Stimulated activated CD8-positive, alpha-beta memory T cell treated with anti-CD3 and anti-CD28 coated beads, Interleukin-12 subunit alpha, Interleukin-12 subunit beta, amount 100 ng/mL, for 1 hour (primary cell): ENCODE data around the gene MAS1.

Experiments
- DNase-seq: peaks from one replicate; pipeline ENCODE4 v3.0.0-alpha.2; 2020; ENCODE audit warnings: low read depth

The MAS1 gene

DNA sequence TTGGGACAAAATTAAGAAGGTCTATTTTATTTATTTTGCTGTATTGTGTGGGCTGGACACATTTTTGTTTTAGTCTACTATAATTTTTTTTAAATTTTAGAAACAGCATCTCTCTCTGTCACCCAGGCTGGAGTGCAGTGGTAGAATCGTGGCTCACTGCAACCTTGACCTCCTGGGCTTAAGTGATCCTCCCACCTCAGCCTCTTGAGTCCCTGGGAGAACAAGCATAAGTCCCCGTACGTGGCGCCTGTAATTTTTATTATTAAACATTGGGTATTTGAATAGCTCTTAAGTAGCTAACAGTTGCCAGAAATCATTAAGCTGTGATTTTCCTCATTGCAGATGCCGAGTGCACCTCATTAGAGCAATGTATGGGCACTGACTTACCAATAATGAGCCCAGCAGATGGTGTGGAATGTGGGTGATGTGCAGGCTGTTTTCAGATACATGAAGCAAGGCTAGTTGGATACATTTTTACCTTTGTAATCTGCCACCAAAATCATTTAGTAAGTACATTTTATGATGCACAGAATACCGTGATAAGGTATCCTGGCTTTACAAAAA is 10.3 kb upstream of the MAS1 start:
- DNase-seq: no peak

- no peak for DNase-seq
Observed at GRCh38 chr6:159884720-159885119, 6.1 kb upstream of the MAS1 start.

DNA sequence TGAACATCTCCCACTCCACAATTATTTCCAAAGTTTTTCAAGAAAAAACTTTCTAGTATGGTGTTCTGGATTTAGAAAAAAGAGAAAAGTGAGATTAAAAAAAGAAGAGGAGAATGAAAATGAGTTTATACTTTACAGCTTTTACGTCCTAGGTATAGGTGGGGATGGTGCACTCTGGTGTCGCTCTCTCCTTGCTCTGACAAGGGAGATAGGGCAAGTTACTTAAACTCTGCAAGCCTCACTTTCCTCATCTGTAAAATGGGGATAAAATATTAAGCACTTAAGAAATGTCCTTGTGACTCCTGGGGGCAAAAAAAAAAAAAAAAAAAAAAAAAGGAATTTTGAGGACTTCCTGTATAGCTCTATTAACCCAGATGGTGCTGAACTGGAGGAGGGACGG is 4.5 kb upstream of the MAS1 start:
- DNase-seq: no peak

DNA sequence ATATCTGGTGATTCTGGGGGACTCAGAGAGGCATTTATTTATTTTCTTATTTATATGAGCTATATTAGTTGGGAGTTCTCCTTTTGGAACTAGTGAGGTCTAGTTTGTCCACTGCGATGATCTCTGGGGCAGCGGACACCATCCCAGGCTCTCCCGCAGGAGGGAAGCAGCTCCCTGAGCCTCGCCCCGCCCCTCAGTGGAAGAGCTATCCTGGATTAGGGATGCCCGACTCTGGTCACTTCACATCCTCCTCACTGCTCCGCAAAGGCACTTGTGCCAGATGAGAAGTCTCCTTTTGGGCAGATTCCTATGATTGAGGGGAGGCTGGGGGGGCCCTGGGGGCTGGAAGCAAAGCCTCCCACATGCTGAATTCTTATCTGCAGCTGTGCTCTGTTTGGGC is 3.6 kb upstream of the MAS1 start:
- DNase-seq: no peak

- DNase-seq: no peak
Observed at GRCh38 chr6:159887761-159888160, 3.0 kb upstream of the MAS1 start.

- DNase-seq: no peak
Observed at GRCh38 chr6:159890201-159890600, 587 bp upstream of the MAS1 start.

- no peak for DNase-seq
Observed at GRCh38 chr6:159892053-159892452, 1.3 kb downstream of the MAS1 start.

- DNase-seq: no peak
Observed at GRCh38 chr6:159893064-159893463, 2.3 kb downstream of the MAS1 start.

DNA sequence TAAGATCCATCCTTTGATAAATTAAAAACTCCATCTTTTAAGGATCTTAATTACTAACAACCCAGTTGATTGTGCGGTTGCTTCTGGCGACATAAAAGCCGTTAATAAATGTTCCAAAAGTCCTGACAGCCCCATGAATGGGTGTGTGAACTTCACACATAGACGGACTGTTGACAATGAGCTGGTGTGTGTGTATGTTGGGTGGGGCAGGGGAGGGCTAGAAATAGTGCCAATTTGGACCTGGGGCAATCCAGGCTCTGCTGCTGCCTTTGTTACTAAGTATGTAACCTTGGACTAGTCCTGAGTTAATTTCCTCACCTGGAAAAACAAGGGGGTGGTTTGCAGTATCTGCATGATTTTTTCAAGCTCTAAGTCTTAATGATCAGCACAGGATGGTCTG is 4.2 kb downstream of the MAS1 start:
- DNase-seq: no peak

DNA sequence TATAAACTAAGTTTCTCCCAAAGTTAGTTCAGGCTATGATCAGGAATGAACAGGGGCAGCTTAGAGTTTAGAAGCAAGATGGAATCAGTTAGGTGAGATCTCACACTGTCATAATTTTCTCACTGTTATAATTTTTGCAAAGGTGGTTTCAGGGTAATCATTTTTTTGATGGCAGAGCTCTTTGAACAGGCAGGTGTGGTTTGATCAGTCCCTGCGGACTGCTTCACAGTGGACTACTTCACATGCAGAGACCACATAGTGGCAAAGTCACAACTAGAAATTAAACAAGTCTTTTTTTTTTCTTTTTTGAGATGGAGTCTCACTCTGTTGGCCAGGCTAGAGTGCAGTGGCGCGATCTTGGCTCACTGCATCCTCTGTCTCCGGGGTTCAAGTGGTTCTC is 6.8 kb downstream of the MAS1 start:
- no peak for DNase-seq

- DNase-seq: no peak
Observed at GRCh38 chr6:159898519-159898918, 7.7 kb downstream of the MAS1 start.

GRCh38 chr6:159899994-159900745 is 9.4 kb downstream of the MAS1 start:
- DNase-seq: no peak

DNA sequence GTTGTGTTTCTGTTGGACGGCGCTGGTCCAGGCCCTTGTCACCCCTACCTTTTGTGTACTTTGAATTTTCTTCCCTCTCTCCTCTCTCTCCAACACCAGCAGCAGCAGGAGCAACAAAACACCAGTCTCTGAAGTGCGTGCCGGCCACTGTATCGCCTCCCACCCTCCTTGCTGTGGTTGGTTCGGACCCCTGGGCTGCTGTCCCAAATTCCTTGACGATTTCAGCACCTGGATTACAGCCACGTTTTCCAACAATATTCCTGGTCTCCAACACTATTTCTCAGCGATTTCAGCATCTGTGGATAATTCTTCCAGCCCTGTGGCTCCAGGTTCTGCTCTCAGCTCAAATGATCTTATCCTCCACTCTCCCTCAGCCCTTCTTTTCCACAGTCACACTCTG is 11.8 kb downstream of the MAS1 start:
- DNase-seq: no peak

DNA sequence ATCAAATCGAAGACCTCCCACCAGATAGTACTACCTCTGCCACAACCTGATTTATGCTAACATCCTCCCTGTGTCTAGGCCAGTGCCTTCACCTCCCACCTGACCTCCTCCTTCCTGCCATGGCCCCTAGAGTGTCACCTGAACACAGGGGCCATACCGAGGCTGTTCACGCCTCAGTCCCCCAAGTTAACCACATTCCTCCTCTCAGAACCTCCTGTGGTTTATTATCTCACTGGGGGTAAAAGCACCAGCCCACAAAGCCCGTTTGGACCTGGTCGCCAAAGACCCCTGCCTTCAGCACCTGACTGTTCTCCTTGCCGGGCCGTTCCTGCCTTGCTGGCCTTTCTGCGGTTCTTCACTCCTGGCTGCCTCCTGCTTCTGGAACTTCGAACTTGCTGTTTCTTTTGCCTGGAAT is 13.7 kb downstream of the MAS1 start:
- no peak for DNase-seq

DNA sequence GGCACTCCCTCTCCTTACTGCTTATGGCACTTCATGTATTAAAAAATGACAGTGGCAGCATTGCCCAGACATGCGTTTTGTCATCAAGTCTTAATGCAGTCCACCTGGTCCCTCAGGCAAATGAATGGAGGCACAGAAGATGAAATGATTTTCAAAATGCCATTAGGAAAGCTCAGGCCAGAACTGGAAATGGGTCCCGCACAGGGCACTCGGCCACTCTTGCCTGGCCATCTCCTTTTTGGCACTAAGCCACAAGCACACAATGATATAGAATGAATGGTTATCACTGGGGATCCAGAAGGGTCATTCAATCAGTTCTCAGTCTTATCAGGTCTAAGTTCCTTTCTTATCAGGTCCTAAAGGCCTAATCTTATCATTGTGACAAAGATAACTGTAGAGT is 15.6 kb downstream of the MAS1 start:
- no peak for DNase-seq

- DNase-seq: no peak
Observed at GRCh38 chr6:159908535-159908934, 17.7 kb downstream of the MAS1 start.

DNA sequence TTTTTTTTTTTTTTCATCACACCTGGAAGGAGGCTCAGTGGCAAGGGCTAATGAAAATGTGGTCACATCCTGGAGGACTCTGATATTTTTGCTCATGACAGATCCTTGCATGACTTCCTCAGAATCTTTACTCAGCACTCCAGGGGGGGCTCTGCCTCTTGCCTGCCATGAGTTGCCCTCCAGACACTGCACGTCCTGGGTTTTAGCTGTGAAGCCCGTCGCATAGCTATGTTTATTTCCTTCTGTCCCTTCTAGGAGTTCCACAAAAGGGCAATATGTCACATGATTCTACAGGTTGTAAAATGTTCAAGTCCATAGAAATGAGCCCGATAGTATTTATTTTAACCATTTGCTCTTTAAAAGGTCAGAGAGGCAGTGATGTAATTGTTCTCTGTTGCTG is 18.2 kb downstream of the MAS1 start:
- DNase-seq: no peak

- no peak for DNase-seq
Observed at GRCh38 chr6:159910342-159910741, 19.6 kb downstream of the MAS1 start.

DNA sequence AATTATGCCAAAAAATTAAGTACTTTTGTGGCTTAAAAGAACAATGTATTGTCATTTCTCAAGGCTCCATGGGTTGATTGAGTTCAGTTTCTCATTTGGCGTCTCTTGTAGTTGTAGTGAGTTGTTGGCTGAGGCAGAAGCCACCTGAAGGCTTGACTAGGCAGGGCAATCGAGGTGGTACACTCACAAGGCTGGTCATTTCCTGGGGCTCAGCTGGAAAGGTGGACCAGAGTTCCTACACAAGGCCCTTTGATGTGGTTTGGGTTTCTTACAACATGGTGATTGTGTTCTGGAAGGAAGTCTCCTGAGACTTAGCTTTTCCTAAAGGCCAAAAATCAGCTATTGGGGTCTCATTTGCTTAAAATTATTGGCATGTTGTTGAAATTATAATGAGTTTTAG is 22.6 kb downstream of the MAS1 start:
- no peak for DNase-seq

- no peak for DNase-seq
Observed at GRCh38 chr6:159913862-159914564, 23.2 kb downstream of the MAS1 start.

GRCh38 chr6:159914565-159914923 is 23.8 kb downstream of the MAS1 start:
- DNase-seq: no peak

DNA sequence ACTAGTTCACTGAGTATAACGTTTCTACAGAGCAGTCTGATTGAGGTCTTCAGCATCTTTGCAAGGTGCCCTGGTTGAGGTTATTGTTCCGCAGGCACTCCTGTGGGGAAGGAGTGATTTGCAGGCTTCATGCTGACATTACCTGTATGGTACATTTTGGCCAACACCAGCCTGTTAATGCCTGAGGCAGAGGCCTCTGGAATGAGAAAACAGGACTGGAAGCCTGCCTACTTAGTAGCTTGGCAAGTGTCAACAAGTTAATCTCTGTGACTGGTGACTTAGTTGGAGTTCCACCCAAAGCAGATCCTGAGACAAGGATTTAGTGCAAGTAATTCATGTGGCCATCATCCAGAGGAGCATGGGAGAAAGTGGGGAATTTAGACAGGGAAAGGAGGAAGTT is 24.6 kb downstream of the MAS1 start:
- DNase-seq: no peak

DNA sequence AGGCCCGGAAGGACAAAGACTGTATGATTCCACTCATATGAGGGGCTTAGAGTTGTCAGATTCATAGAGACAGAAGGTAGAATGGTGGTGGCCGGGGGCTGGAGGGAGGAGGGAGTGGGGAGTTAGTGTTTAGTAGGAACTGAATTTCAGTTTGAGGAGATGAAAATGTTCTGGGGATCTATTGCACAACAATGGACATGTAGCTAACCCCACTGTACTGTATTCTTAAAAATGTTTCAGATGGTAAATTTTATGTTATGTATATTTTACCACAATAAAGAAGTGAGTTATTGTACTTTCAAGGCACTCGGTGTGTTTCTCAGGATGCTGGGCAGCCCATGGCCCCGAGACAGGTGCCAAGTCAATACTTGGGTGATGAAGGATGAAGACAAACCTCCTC is 25.4 kb downstream of the MAS1 start:
- DNase-seq: no peak

DNA sequence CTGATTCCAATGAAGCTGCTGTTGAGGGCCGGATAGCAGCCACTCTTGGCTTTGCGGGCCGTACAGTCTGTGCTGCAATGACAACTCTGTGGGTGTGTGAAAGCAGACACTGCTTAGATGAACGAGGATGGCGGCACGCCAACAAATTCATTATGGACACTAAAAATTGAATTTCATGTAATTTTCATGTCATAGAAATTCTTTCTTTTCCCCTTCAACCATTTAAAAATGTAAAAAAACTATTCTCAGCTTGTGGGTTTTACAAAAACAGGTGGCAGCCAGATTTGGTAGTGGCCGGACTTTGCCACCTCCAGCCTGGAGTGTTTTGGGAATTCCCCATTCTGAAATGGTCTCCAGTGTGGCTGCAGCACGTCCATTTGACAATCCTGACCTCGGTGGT is 26.0 kb downstream of the MAS1 start:
- DNase-seq: no peak
